GM12892 (cell line): Measurements from ENCODE around the gene ADCY9.

Source experiments
- POLR2A ChIP-seq: IDR thresholded peaks from 2 replicates; pipeline ENCODE4 v1.6.1; 2011; ENCODE audit warnings: low read depth, low read length, control low read depth
- POLR2AphosphoS5 ChIP-seq: IDR thresholded peaks from 2 replicates; pipeline ENCODE4 v1.6.1; 2011; ENCODE audit warnings: low read depth, low read length, control low read depth
- TAF1 ChIP-seq: IDR thresholded peaks from 2 replicates; pipeline ENCODE4 v1.6.1; 2011; ENCODE audit warnings: low read depth, mild to moderate bottlenecking, control low read depth, low read length, borderline replicate concordance

GRCh38 chr16:4002121-4002520 lies 114.1 kb downstream of the ADCY9 start:
- no peak for TF ChIP-seq POLR2A
- no peak for TF ChIP-seq POLR2AphosphoS5
- no peak for TF ChIP-seq TAF1
